CD4-positive, alpha-beta memory T cell (primary cell): ENCODE measurements around the gene ADGRG1. TPM values are rescaled to one million over a fixed set of nuclear protein-coding genes. Genes with fewer than 3 reads are reported as not detected.

Experiments
- CTCF ChIA-PET: fragments of 350-600 bp; sonication (Branson Sonifier 250); formaldehyde crosslinking; loops from one replicate; lab custom pipeline; 2021; ENCODE audit warnings: inconsistent platforms; ENCODE audit not compliant: partially characterized antibody; lab: Charles Lee
- POLR2A ChIA-PET: fragments of 350-600 bp; sonication (Branson Sonifier 250); formaldehyde crosslinking; loops from one replicate; lab custom pipeline; 2021; ENCODE audit not compliant: partially characterized antibody; lab: Charles Lee
- DNase-seq, 5 donors: peaks; one replicate each; pipeline versions ENCODE4 v3.0.0 to v3.0.0-alpha.2; 2020 to 2022; ENCODE audit warnings: mixed read lengths in 1 of 5
- H3K27ac ChIP-seq: one replicate; pipeline ENCODE4 v1.7.0; 2013; ENCODE audit warnings: low read depth, low read length
- H3K27me3 ChIP-seq: 2 replicates; pipeline ENCODE4 v1.7.0; 2013; ENCODE audit warnings: mild to moderate bottlenecking, low read length, moderate library complexity; ENCODE audit not compliant: insufficient read depth
- H3K36me3 ChIP-seq: 2 replicates; pipeline ENCODE4 v1.7.0; 2013; ENCODE audit warnings: mild to moderate bottlenecking, low read length, moderate library complexity; ENCODE audit not compliant: insufficient read depth
- H3K4me1 ChIP-seq: 2 replicates; pipeline ENCODE4 v1.7.0; 2013; ENCODE audit warnings: mild to moderate bottlenecking, low read length, moderate library complexity; ENCODE audit not compliant: insufficient read depth
- H3K4me3 ChIP-seq, 2 donors: one replicate each; pipeline ENCODE4 v1.7.0; 2013; ENCODE audit warnings: low read length in 2 of 2, mild to moderate bottlenecking in 1 of 2
- H3K9me3 ChIP-seq, 2 donors: one replicate each; pipeline ENCODE4 v1.7.0; 2013; ENCODE audit warnings: low read length in 2 of 2, control low read depth in 1 of 2; ENCODE audit not compliant: control insufficient read depth in 1 of 2
- H3K27ac Mint-ChIP-seq, 7 donors: one replicate each; pipeline ENCODE4 v1.8.0; 2020 to 2021; ENCODE audit warnings: mixed read lengths in 7 of 7, mild to moderate bottlenecking in 6 of 7, inconsistent platforms in 3 of 7, moderate library complexity in 3 of 7
- H3K27me3 Mint-ChIP-seq, 2 donors: one replicate each; pipeline ENCODE4 v1.8.0; 2020 to 2021; ENCODE audit warnings: mixed read lengths in 2 of 2
- H3K36me3 Mint-ChIP-seq, 2 donors: one replicate each; pipeline ENCODE4 v1.8.0; 2020 to 2021; ENCODE audit warnings: mixed read lengths in 2 of 2, inconsistent platforms in 1 of 2, mild to moderate bottlenecking in 1 of 2
- H3K4me1 Mint-ChIP-seq, 4 donors: one replicate each; pipeline ENCODE4 v1.8.0; 2020 to 2021; ENCODE audit warnings: mixed read lengths in 4 of 4, mild to moderate bottlenecking in 1 of 4
- H3K4me3 Mint-ChIP-seq, 8 donors: one replicate each; pipeline ENCODE4 v1.8.0; 2020 to 2021; ENCODE audit warnings: mixed read lengths in 8 of 8, mild to moderate bottlenecking in 7 of 8, moderate library complexity in 6 of 8, inconsistent platforms in 3 of 8
- H3K9me3 Mint-ChIP-seq, 8 donors: one replicate each; pipeline ENCODE4 v1.8.0; 2020 to 2021; ENCODE audit warnings: mixed read lengths in 8 of 8, mild to moderate bottlenecking in 5 of 8, inconsistent platforms in 3 of 8, moderate library complexity in 1 of 8
- intact Hi-C: fragments of 100-400 bp; cut with micrococcal nuclease; formaldehyde crosslinking; loops from one replicate; pipeline ENCODE4 v1.15.1; 2023
- polyA plus RNA-seq, 2 donors: library from polyadenylated mRNA; unstranded; fragments of 300-500 nt; fragmentation: Illumina TruSeq; gene quantifications; one replicate each; pipeline ENCODE4 v1.2.3, GENCODE V29; 2021
- total RNA-seq, 2 experiments: library from RNA; stranded (reverse); gene quantifications; one replicate each; pipeline ENCODE4 v1.2.3, GENCODE V29; 2021

Gene ADGRG1
- total and polyA plus RNA-seq, 4 experiments from 2014 or later, result 0.33 to 0.53 (median 0.41) TPM; not detected in 1

DNA sequence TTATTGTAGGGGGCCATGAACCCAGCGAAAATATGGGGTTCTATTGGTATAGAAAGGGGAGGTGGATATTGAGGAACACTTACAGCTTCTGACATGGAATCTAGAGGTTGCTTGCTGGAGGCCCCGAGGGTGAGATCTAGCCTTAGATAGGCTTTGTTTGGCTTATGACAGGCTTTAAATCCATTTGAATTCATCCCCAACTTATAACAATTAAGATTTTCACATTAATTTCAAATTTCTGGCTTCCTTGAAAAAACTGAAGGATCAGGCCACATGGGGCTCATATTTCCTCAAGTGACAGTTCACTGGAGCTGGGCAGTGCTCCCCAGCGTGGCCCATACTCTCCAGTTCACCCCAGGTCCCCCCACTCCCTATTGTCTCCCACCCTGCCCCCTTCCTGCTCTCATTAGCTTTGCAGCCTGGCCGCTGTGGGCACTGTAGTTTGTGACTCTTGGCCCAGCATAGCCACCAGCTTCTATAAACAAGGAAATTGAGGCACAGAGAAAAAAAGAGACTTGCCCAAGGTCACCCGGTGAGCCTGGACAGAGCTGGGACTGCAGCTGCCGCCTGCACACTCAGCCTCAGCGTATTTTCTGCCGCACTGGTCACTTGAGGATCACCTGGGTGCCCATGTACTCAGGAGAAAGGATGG lies 19.8 kb upstream of the ADGRG1 start:
- intact Hi-C loops, result loop anchor here (2.0 kb wide), 1 partner anchor 18 kb away; no protein-coding TSS in a partner anchor
- Mint-ChIP-seq H3K27ac (no peak overlapping the region), H3K36me3 (no peaks in the 10 kb centered on the region), H3K4me1 (peaks cover 13 to 36% (median 22%) of the 10 kb centered on the region in 4 donors), H3K4me3 (peak overlapping the region in 1 of 8 donors; percentile 15), H3K27me3 (no peaks in the 10 kb centered on the region), H3K9me3 (no peaks in the 10 kb centered on the region)
- CTCF ChIA-PET, result interaction anchor here (1.5 to 5.1 kb wide), 6 partner anchors 7 to 39 kb away, joined by 4 to 64 read pairs (median 27); no protein-coding TSS in a partner anchor
- Histone ChIP-seq H3K27me3 (no peaks in the 10 kb centered on the region), H3K27ac (no peak overlapping the region), H3K4me3 (no peak overlapping the region), H3K4me1 (peaks cover 27% of the 10 kb centered on the region), H3K36me3 (no peaks in the 10 kb centered on the region), H3K9me3 (no peaks in the 10 kb centered on the region)
- no peak for DNase-seq
- POLR2A ChIA-PET, result interaction anchor here (1.1 to 3.4 kb wide), 6 partner anchors 8 to 128 kb away, joined by 3 to 21 read pairs (median 4); no protein-coding TSS in a partner anchor

DNA sequence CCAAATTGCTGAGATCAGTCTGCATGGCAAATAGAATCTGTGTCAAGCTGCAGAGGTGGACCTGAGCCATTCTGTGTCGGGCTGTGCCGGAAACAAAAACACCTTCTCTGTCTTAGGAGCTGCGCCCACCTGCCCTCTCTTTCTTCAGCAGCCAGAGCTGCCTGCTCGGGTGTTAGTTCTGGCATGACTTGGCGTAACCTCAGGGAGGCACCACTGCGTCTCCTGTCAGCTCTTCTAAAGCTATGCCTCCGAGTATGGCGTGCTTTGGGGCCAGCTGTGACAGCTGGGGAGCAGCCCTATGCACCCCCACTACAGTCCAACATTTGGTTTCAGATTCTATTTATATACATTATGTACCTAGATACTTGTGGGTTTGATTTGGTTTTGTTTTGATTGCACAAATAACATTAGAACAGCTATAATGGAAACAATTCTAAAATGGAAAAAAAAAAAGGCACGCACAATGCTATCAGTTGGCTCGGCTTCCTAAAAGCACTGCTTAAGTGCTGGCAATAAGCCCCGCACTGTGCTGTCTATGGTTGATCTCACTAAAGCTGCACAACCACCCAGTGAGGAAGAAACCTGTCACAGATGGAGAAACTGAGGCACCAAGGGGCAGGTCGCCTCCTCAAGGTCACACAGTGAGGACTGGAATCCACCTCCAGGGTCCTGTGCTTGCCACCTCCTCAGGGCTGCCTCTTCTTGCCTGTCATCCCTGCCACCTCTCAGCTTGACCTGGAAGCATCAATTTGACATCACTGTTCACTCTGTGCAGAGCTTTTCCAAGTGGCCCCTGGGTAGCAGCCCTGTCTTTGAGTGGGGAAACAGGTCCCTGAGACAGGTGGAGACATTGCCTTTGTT lies 18.7 kb upstream of the ADGRG1 start:
- intact Hi-C loops, result loop anchor here (2.0 kb wide), 1 partner anchor 19 kb away; no protein-coding TSS in a partner anchor
- peak overlapping the region; percentile 1 to 87 (median 76) for H3K4me3 Mint-ChIP-seq
- Histone ChIP-seq H3K4me1 (peaks cover 26% of the 10 kb centered on the region), H3K27ac (peak overlapping the region; percentile 23), H3K4me3 (peak overlapping the region; percentile 12 to 30), H3K9me3 (no peaks in the 10 kb centered on the region), H3K36me3 (no peaks in the 10 kb centered on the region), H3K27me3 (no peaks in the 10 kb centered on the region)
- peak; percentile 60 to 67 (median 60) for DNase-seq
- POLR2A ChIA-PET, result interaction anchor here (1.1 to 3.4 kb wide), 8 partner anchors 9 to 127 kb away, joined by 3 to 21 read pairs (median 4); no protein-coding TSS in a partner anchor
- peak overlapping the region; percentile 67 to 92 (median 88) for H3K27ac Mint-ChIP-seq
- CTCF ChIA-PET, result interaction anchor here (0.6 to 5.1 kb wide), 11 partner anchors 9 to 84 kb away, joined by 3 to 64 read pairs (median 4); no protein-coding TSS in a partner anchor
- no peaks in the 10 kb centered on the region for H3K9me3 Mint-ChIP-seq
- no peaks in the 10 kb centered on the region for H3K36me3 Mint-ChIP-seq
- H3K27me3 Mint-ChIP-seq, result no peaks in the 10 kb centered on the region
- H3K4me1 Mint-ChIP-seq, result peaks cover 13 to 29% (median 20%) of the 10 kb centered on the region in 4 donors

DNA sequence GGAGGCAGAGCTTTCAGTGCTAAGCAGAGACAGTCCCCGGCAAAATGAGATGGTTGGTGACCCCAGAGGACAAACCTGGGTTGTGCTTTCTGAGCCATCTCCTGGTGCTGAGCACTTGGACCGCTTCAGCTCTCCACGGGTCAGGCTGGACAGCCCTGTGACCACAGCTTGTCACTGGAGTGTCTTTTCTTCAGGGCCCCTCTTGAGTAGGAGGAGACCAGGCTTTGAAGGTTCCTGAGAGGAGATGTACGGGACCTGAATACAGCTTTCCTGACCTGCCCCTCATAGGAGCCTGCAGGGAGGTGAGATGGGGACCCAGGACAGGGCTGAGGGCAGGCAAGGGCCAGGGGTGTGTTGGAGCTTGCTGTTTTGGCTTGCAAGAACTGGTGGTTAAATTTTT lies 17.8 kb upstream of the ADGRG1 start:
- intact Hi-C loops, result no loop called here
- Histone ChIP-seq H3K36me3 (no peaks in the 10 kb centered on the region), H3K27me3 (no peaks in the 10 kb centered on the region), H3K4me3 (no peak overlapping the region), H3K9me3 (no peaks in the 10 kb centered on the region), H3K27ac (no peak overlapping the region), H3K4me1 (peaks cover 26% of the 10 kb centered on the region)
- no peaks in the 10 kb centered on the region for H3K27me3 Mint-ChIP-seq
- H3K27ac Mint-ChIP-seq, result peak overlapping the region in 5 of 7 donors; percentile 22 to 90 (median 47)
- no peaks in the 10 kb centered on the region for H3K9me3 Mint-ChIP-seq
- peak overlapping the region in 1 of 8 donors; percentile 8 for H3K4me3 Mint-ChIP-seq
- DNase-seq, result no peak
- ChIA-PET POLR2A (interaction anchor here (1.4 to 3.4 kb wide), 4 partner anchors 10 to 27 kb away, joined by 3 to 21 read pairs (median 9); no protein-coding TSS in a partner anchor), CTCF (interaction anchor here (1.1 to 5.1 kb wide), 10 partner anchors 9 to 42 kb away, joined by 3 to 64 read pairs (median 5); no protein-coding TSS in a partner anchor)
- H3K4me1 Mint-ChIP-seq, result peaks cover 13 to 25% (median 20%) of the 10 kb centered on the region in 4 donors
- no peaks in the 10 kb centered on the region for H3K36me3 Mint-ChIP-seq

DNA sequence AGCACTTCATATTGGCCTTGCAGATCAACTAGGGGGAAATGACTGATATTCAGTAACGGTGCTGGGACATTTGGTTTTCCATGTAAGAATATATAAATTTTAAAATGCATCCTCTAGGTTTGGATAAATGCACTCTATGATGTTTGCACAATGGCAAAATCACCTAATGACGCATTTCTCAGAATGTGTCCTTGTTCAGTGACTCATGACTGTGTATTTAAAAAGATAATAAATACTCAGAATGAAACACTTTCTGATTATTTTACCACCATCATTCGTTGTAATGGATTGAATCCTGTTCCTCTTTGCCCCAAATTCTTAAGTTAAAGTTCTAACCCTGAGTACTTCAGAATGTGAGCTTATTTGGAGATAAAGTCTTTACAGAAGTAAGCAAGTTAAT lies 17.2 kb upstream of the ADGRG1 start:
- peaks cover 13 to 25% (median 20%) of the 10 kb centered on the region in 4 donors for H3K4me1 Mint-ChIP-seq
- POLR2A ChIA-PET, result interaction anchor here (3.4 kb wide), 1 partner anchor 19 kb away, joined by 21 read pairs; no protein-coding TSS in a partner anchor
- DNase-seq, result no peak
- no peak overlapping the region for H3K4me3 ChIP-seq
- H3K27ac Mint-ChIP-seq, result peak overlapping the region in 2 of 7 donors; percentile 37 to 57
- H3K27me3 Mint-ChIP-seq, result no peaks in the 10 kb centered on the region
- no peaks in the 10 kb centered on the region for H3K27me3 ChIP-seq
- H3K27ac ChIP-seq, result no peak overlapping the region
- no peak overlapping the region for H3K4me3 Mint-ChIP-seq
- intact Hi-C loops, result no loop called here
- no peaks in the 10 kb centered on the region for H3K36me3 Mint-ChIP-seq
- CTCF ChIA-PET, result interaction anchor here (1.2 to 5.1 kb wide), 5 partner anchors 10 to 37 kb away, joined by 3 to 64 read pairs (median 33); no protein-coding TSS in a partner anchor
- H3K9me3 Mint-ChIP-seq, result no peaks in the 10 kb centered on the region
- peaks cover 26% of the 10 kb centered on the region for H3K4me1 ChIP-seq
- H3K36me3 ChIP-seq, result no peaks in the 10 kb centered on the region
- no peaks in the 10 kb centered on the region for H3K9me3 ChIP-seq

GRCh38 chr16:57611706-57612105 lies 16.7 kb upstream of the ADGRG1 start:
- Histone ChIP-seq H3K4me3 (no peak overlapping the region), H3K27me3 (no peaks in the 10 kb centered on the region), H3K9me3 (no peaks in the 10 kb centered on the region), H3K4me1 (peaks cover 26% of the 10 kb centered on the region), H3K36me3 (no peaks in the 10 kb centered on the region), H3K27ac (no peak overlapping the region)
- peaks cover 13 to 25% (median 20%) of the 10 kb centered on the region in 4 donors for H3K4me1 Mint-ChIP-seq
- ChIA-PET POLR2A (no interaction called here), CTCF (interaction anchor here (1.2 to 5.1 kb wide), 4 partner anchors 10 to 36 kb away, joined by 3 to 64 read pairs (median 46); no protein-coding TSS in a partner anchor)
- no peaks in the 10 kb centered on the region for H3K9me3 Mint-ChIP-seq
- DNase-seq, result no peak
- no peak overlapping the region for H3K27ac Mint-ChIP-seq
- H3K36me3 Mint-ChIP-seq, result no peaks in the 10 kb centered on the region
- H3K4me3 Mint-ChIP-seq, result no peak overlapping the region
- H3K27me3 Mint-ChIP-seq, result no peaks in the 10 kb centered on the region
- intact Hi-C loops, result no loop called here

GRCh38 chr16:57612494-57612893 lies 15.9 kb upstream of the ADGRG1 start:
- intact Hi-C loops, result no loop called here
- CTCF ChIA-PET, result interaction anchor here (4.3 to 5.1 kb wide), 3 partner anchors 11 to 35 kb away, joined by 33 to 64 read pairs (median 58); no protein-coding TSS in a partner anchor
- peak overlapping the region in 1 of 7 donors; percentile 23 for H3K27ac Mint-ChIP-seq

More at GRCh38 chr16:57612494-57612893, 15.9 kb upstream of the ADGRG1 start:
- Histone ChIP-seq H3K27ac (no peak overlapping the region), H3K9me3 (no peaks in the 10 kb centered on the region), H3K27me3 (no peaks in the 10 kb centered on the region), H3K36me3 (no peaks in the 10 kb centered on the region), H3K4me1 (peaks cover 26% of the 10 kb centered on the region), H3K4me3 (no peak overlapping the region)
- Mint-ChIP-seq H3K36me3 (no peaks in the 10 kb centered on the region), H3K9me3 (no peaks in the 10 kb centered on the region), H3K27me3 (no peaks in the 10 kb centered on the region), H3K4me1 (peaks cover 13 to 25% (median 20%) of the 10 kb centered on the region in 4 donors), H3K4me3 (no peak overlapping the region)
- POLR2A ChIA-PET, result no interaction called here
- DNase-seq, result no peak
